ENCODE results near the gene FGFR1OP2. TPM values are rescaled to one million over a fixed set of nuclear protein-coding genes. Genes with fewer than 3 reads are reported as not detected.
A peak's percentile ranks its signal among the peaks of the same experiment; 100 is the strongest.

The FGFR1OP2 gene
- total and polyA plus RNA-seq, 2 experiments from 2014 or later: 35.6 to 45.0 TPM

GRCh38 chr12:26971963-26972362, 33.7 kb downstream of the FGFR1OP2 start:
- H3K4me1 Mint-ChIP-seq: no peaks in the 10 kb centered on the region
- H3K79me2 ChIP-seq (replicated peaks; ENCODE audit: insufficient read depth): no peaks in the 10 kb centered on the region
- no peaks in the 10 kb centered on the region for H3K9me2 ChIP-seq (ENCODE audit: insufficient read depth)
- TF ChIP-seq REST (IDR thresholded peaks at IDR 0.05; ENCODE audit: unreplicated experiment) (peak; percentile 14), EZH2phosphoT487 (IDR thresholded peaks at IDR 0.05; ENCODE audit: unreplicated experiment) (no peak), NANOG (IDR thresholded peaks at IDR 0.05; ENCODE audit: borderline replicate concordance) (no peak), STAT1 (IDR thresholded peaks at IDR 0.05; ENCODE audit: unreplicated experiment) (no peak), EZH2 (IDR thresholded peaks at IDR 0.05; ENCODE audit: low read depth, unreplicated experiment) (no peak)
- H3K36me3 Mint-ChIP-seq (ENCODE audit: low read depth): peaks cover 26% of the 10 kb centered on the region; the same call in 2 of the 3 replicates
- DNase-seq (ENCODE audit: low spot score) (no peak), ATAC-seq (no peak)
- H3K4me1 ChIP-seq (ENCODE audit: insufficient read depth): no peaks in the 10 kb centered on the region
- H3K4me2 ChIP-seq: no peak overlapping the region
- no peak overlapping the region for H2AFZ ChIP-seq
- 0 out of 2 replicates have a peak, but pooled peaks cover 2% of the 10 kb centered on the region for H4K20me1 ChIP-seq (replicated peaks; ENCODE audit: insufficient read depth)
- no peaks in the 10 kb centered on the region for H3K27me3 Mint-ChIP-seq (ENCODE audit: insufficient read depth, low read depth, poor library complexity)
- no peaks in the 10 kb centered on the region for H3K27me3 ChIP-seq (ENCODE audit: insufficient read depth)
- H3K27ac Mint-ChIP-seq: no peak overlapping the region
- H3K4me3 ChIP-seq: no peak overlapping the region
- H3K36me3 ChIP-seq (ENCODE audit: insufficient read depth): peaks cover 12% of the 10 kb centered on the region; the same call in 1 of the 2 replicates
- H3F3A ChIP-seq (replicated peaks; ENCODE audit: low read depth): no peaks in the 10 kb centered on the region
- 0 out of 2 replicates have a peak overlapping the region, but pooled peaks have one; percentile 51 for H3K27ac ChIP-seq (ENCODE audit: low read depth)
- H3K9me3 Mint-ChIP-seq: no peaks in the 10 kb centered on the region
- H3K4me3 Mint-ChIP-seq: no peak overlapping the region

GRCh38 chr12:26976687-26977086, 38.4 kb downstream of the FGFR1OP2 start:
- Histone ChIP-seq H3K27ac (ENCODE audit: low read depth) (no peak overlapping the region), H3K4me1 (ENCODE audit: insufficient read depth) (no peaks in the 10 kb centered on the region), H3K36me3 (ENCODE audit: insufficient read depth) (peaks cover 12% of the 10 kb centered on the region; the same call in 1 of the 2 replicates), H3K4me2 (no peak overlapping the region), H3F3A (replicated peaks; ENCODE audit: low read depth) (no peaks in the 10 kb centered on the region), H2AFZ (no peak overlapping the region), H3K27me3 (ENCODE audit: insufficient read depth) (no peaks in the 10 kb centered on the region), H3K79me2 (replicated peaks; ENCODE audit: insufficient read depth) (no peaks in the 10 kb centered on the region), H3K9me2 (ENCODE audit: insufficient read depth) (no peaks in the 10 kb centered on the region), H3K4me3 (no peak overlapping the region), H4K20me1 (replicated peaks; ENCODE audit: insufficient read depth) (0 out of 2 replicates have a peak, but pooled peaks cover 4% of the 10 kb centered on the region)
- Mint-ChIP-seq H3K4me3 (no peak overlapping the region), H3K27ac (no peak overlapping the region), H3K27me3 (ENCODE audit: insufficient read depth, low read depth, poor library complexity) (no peaks in the 10 kb centered on the region), H3K4me1 (no peaks in the 10 kb centered on the region), H3K9me3 (no peaks in the 10 kb centered on the region), H3K36me3 (ENCODE audit: low read depth) (peaks cover 19% of the 10 kb centered on the region; the same call in 2 of the 3 replicates)
- TF ChIP-seq ZNF331 (CRISPR knock-in tag; IDR thresholded peaks at IDR 0.05; ENCODE audit: low read depth) (no peak), EZH2 (IDR thresholded peaks at IDR 0.05; ENCODE audit: low read depth, unreplicated experiment) (no peak)
- no peak for ATAC-seq
- no peak for DNase-seq (ENCODE audit: low spot score)

- Mint-ChIP-seq H3K4me1 (no peaks in the 10 kb centered on the region), H3K27ac (no peak overlapping the region), H3K27me3 (ENCODE audit: insufficient read depth, low read depth, poor library complexity) (no peaks in the 10 kb centered on the region), H3K9me3 (no peaks in the 10 kb centered on the region), H3K36me3 (ENCODE audit: low read depth) (peaks cover 18% of the 10 kb centered on the region), H3K4me3 (no peak overlapping the region)
- DNase-seq (ENCODE audit: low spot score) (no peak), ATAC-seq (no peak)
- Histone ChIP-seq H3K27ac (ENCODE audit: low read depth) (no peak overlapping the region), H3K4me3 (no peak overlapping the region), H3K27me3 (ENCODE audit: insufficient read depth) (no peaks in the 10 kb centered on the region), H3K36me3 (ENCODE audit: insufficient read depth) (peaks cover 6% of the 10 kb centered on the region; the same call in 1 of the 2 replicates), H3K4me2 (no peak overlapping the region), H3K9me2 (ENCODE audit: insufficient read depth) (no peaks in the 10 kb centered on the region), H2AFZ (no peak overlapping the region), H3K79me2 (replicated peaks; ENCODE audit: insufficient read depth) (no peaks in the 10 kb centered on the region), H3F3A (replicated peaks; ENCODE audit: low read depth) (no peaks in the 10 kb centered on the region), H3K4me1 (ENCODE audit: insufficient read depth) (no peaks in the 10 kb centered on the region), H4K20me1 (replicated peaks; ENCODE audit: insufficient read depth) (0 out of 2 replicates have a peak, but pooled peaks cover 4% of the 10 kb centered on the region)
- no peak for TF ChIP-seq POLR2AphosphoS5 (IDR thresholded peaks at IDR 0.05; ENCODE audit: low read depth)
- no peak for TF ChIP-seq CTCF (conservative IDR thresholded peaks at IDR 0.05; ENCODE audit: low read depth in 2 of 2)
- TF ChIP-seq ZNF331 (CRISPR knock-in tag; IDR thresholded peaks at IDR 0.05; ENCODE audit: low read depth): no peak
- TF ChIP-seq ZNF114 (CRISPR knock-in tag; IDR thresholded peaks at IDR 0.05): no peak
- no peak for TF ChIP-seq EZH2 (IDR thresholded peaks at IDR 0.05; ENCODE audit: low read depth, unreplicated experiment)
Observed at GRCh38 chr12:26978801-26979200, 40.5 kb downstream of the FGFR1OP2 start.
